ENCODE results near the gene GPHN.

GPHN gene

GRCh38 chr14:66916421-66916820 lies 408.5 kb downstream of the GPHN start:
- H3K4me3 Mint-ChIP-seq: no peak overlapping the region
- no peak overlapping the region for H3K27ac Mint-ChIP-seq
- H3K36me3 Mint-ChIP-seq (ENCODE audit: low read depth): peaks cover 40% of the 10 kb centered on the region
- no peak for TF ChIP-seq CTCF (IDR thresholded peaks at IDR 0.05; ENCODE audit: unreplicated experiment in 3 of 3)
- peaks cover 8% of the 10 kb centered on the region for H3K9me3 Mint-ChIP-seq
- H3K27me3 Mint-ChIP-seq (ENCODE audit: low read depth): no peaks in the 10 kb centered on the region
- peaks cover 13% of the 10 kb centered on the region for H3K4me1 Mint-ChIP-seq

- Mint-ChIP-seq H3K27me3 (ENCODE audit: low read depth) (no peaks in the 10 kb centered on the region), H3K4me1 (peaks cover 7% of the 10 kb centered on the region), H3K4me3 (no peak overlapping the region), H3K9me3 (peaks cover 14% of the 10 kb centered on the region), H3K27ac (no peak overlapping the region), H3K36me3 (ENCODE audit: low read depth) (peaks cover 53% of the 10 kb centered on the region)
- no peak for TF ChIP-seq CTCF (IDR thresholded peaks at IDR 0.05; ENCODE audit: unreplicated experiment in 3 of 3)
Observed at GRCh38 chr14:66918527-66918926, 410.6 kb downstream of the GPHN start.

GRCh38 chr14:66920196-66920595 lies 412.2 kb downstream of the GPHN start:
- Mint-ChIP-seq H3K4me1 (peaks cover 7% of the 10 kb centered on the region), H3K27ac (no peak overlapping the region), H3K27me3 (ENCODE audit: low read depth) (no peaks in the 10 kb centered on the region), H3K4me3 (no peak overlapping the region), H3K9me3 (peaks cover 14% of the 10 kb centered on the region), H3K36me3 (ENCODE audit: low read depth) (peaks cover 67% of the 10 kb centered on the region)
- TF ChIP-seq CTCF (IDR thresholded peaks at IDR 0.05; ENCODE audit: unreplicated experiment in 3 of 3): no peak

GRCh38 chr14:66923251-66923650 lies 415.3 kb downstream of the GPHN start:
- Mint-ChIP-seq H3K27me3 (ENCODE audit: low read depth) (no peaks in the 10 kb centered on the region), H3K4me3 (no peak overlapping the region), H3K27ac (no peak overlapping the region), H3K36me3 (ENCODE audit: low read depth) (peaks cover 70% of the 10 kb centered on the region), H3K9me3 (peaks cover 20% of the 10 kb centered on the region), H3K4me1 (no peaks in the 10 kb centered on the region)
- no peak for TF ChIP-seq CTCF (IDR thresholded peaks at IDR 0.05; ENCODE audit: unreplicated experiment in 3 of 3)

- peaks cover 23% of the 10 kb centered on the region for H3K9me3 Mint-ChIP-seq
- H3K4me3 Mint-ChIP-seq: no peak overlapping the region
- H3K36me3 Mint-ChIP-seq (ENCODE audit: low read depth): peaks cover 56% of the 10 kb centered on the region
- TF ChIP-seq CTCF (IDR thresholded peaks at IDR 0.05; ENCODE audit: unreplicated experiment in 3 of 3): no peak
- no peak overlapping the region for H3K27ac Mint-ChIP-seq
- H3K27me3 Mint-ChIP-seq (ENCODE audit: low read depth): no peaks in the 10 kb centered on the region
- no peaks in the 10 kb centered on the region for H3K4me1 Mint-ChIP-seq
Observed at GRCh38 chr14:66939409-66939808, 431.5 kb downstream of the GPHN start.

GRCh38 chr14:66944872-66945271 lies 436.9 kb downstream of the GPHN start:
- Mint-ChIP-seq H3K9me3 (peaks cover 39% of the 10 kb centered on the region), H3K4me3 (no peak overlapping the region), H3K4me1 (no peaks in the 10 kb centered on the region), H3K36me3 (ENCODE audit: low read depth) (peaks cover 78% of the 10 kb centered on the region), H3K27me3 (ENCODE audit: low read depth) (no peaks in the 10 kb centered on the region), H3K27ac (no peak overlapping the region)
- TF ChIP-seq CTCF (IDR thresholded peaks at IDR 0.05; ENCODE audit: unreplicated experiment in 3 of 3): no peak

Data from nephron (organoid).